ENCODE measurements around the gene PLA2G2E.
A peak's percentile ranks its signal among the peaks of the same experiment; 100 is the strongest.
"Not testable (repeated sequence)": the region's sequence is repeated elsewhere in the genome, so short reads cannot be mapped to it uniquely, and the experiment has no call there.

The PLA2G2E gene

DNA sequence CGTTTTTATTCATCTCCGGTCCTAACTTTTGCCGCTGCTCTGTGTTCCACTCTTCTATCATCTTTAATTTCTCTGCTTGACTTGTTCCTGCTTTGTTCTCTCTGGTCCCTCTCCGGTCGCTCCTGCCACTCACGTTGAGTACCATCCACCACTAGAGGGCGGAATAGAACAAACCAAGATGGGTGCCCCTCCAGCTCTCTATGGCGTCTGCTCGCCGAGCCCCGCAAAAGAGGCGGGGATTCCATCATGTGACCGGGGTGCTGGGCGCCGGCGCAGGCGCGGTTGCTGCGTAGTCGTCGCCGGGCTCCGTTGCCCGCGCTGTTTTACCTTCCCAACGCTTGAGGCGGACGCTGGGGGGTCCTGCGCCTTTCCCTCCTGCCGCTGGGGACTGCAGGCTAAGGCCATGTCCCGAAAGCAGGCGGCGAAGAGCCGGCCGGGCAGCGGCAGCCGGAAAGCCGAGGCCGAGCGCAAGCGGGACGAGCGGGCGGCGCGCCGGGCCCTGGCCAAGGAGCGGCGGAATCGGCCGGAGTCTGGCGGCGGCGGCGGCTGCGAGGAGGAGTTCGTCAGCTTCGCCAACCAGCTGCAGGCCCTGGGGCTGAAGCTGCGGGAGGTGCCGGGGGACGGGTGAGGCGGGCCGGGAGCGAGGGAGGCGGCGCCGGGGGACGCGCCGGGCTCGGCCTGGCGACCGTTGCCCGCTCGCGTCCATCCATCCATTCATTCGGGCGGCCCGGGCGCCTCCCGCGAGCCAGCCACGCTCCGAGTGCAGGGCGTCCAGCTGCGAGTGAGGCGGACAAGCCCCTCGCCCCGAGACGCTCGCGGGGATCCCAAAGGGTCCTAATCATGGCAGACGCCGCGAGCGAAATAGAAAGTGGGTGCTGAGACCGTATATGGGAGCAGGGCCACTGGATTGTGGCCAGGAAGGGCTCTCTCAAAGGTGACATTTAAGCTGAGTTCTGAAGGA lies 41.0 kb downstream of the PLA2G2E start, which contains the start of gene OTUD3:
Gene OTUD3 (plus strand): TSS at position 285 of the 961 bp plus-strand sequence. CDS start 119 bp downstream, at position 404.
- Mint-ChIP-seq H3K4me3 (peak within 1 kb of the TSS; percentile 88), H3K4me1 (ENCODE audit: low read depth) (peaks cover 32% of the 10 kb centered on the region), H3K9me3 (no peaks in the 10 kb centered on the region), H3K36me3 (ENCODE audit: low read depth) (no peaks in the 10 kb centered on the region), H3K27me3 (peaks cover 18% of the 10 kb centered on the region), H3K27ac (peak within 1 kb of the TSS; percentile 61)

DNA sequence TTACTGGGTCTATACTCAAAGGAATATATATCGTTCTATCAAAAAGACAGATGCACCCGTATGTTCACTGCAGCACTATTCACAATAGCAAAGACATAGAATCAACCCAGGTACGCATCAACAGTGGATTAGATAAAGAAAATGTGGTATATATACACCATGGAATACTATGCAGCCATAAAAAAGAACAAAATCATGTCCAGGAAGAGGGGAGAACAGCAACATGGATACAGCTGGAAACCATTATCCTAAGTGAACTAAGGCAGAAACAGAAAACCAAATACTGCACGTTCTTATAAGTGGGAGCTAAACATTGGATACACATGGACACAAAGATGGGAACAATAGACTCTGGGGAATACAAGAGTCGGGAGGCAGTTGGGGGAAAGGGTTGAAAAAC lies 42.6 kb downstream of the PLA2G2E start:
- Mint-ChIP-seq H3K4me1 (ENCODE audit: low read depth) (peaks cover 32% of the 10 kb centered on the region), H3K27me3 (peaks cover 21% of the 10 kb centered on the region)
- not testable (repeated sequence) for H3K9me3 Mint-ChIP-seq; H3K36me3 Mint-ChIP-seq (ENCODE audit: low read depth); H3K4me3 Mint-ChIP-seq; H3K27ac Mint-ChIP-seq

DNA sequence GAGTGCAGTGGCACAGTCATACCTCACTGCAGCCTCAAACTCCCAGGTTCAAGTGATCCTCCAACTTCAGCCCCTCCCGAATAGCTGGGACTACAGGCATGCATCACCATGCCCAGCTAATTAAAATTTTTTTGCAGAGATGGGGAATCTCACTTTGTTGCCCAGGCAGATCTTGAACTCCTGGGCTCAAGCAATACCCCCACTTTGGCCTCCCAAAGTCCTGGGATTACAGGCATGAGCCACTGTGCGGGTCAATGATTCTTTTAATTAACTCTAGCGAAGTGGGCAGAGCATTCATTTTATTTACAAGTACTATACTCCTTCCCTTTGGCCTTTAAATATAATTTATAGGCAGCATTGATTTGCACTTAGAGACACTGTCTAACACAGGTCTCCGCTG lies 43.8 kb downstream of the PLA2G2E start:
- Mint-ChIP-seq H3K9me3 (no peaks in the 10 kb centered on the region), H3K4me1 (ENCODE audit: low read depth) (peaks cover 23% of the 10 kb centered on the region), H3K36me3 (ENCODE audit: low read depth) (no peaks in the 10 kb centered on the region), H3K27me3 (peaks cover 21% of the 10 kb centered on the region), H3K27ac (no peak overlapping the region), H3K4me3 (no peak overlapping the region)

DNA sequence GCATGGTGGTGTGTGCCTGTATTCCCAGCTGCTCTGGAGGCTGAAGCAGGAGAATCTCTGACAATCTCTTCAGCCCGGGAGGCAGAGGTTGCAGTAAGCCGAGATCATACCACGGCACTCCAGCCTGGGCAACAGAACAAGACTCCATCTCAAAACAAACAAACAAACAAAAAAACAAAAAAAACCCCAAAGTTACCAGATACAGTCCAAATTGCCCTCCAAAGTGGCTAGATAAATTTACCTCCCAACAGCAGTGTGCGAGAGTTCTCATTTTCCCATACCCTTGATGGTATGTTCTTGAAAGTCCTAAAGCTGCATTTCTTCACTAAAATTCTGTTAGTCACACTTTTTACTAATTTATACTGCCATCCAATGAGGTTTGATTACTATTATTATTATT lies 44.2 kb downstream of the PLA2G2E start:
- Mint-ChIP-seq H3K9me3 (no peaks in the 10 kb centered on the region), H3K36me3 (ENCODE audit: low read depth) (no peaks in the 10 kb centered on the region), H3K27ac (no peak overlapping the region), H3K4me3 (no peak overlapping the region), H3K4me1 (ENCODE audit: low read depth) (peaks cover 19% of the 10 kb centered on the region), H3K27me3 (peaks cover 21% of the 10 kb centered on the region)

DNA sequence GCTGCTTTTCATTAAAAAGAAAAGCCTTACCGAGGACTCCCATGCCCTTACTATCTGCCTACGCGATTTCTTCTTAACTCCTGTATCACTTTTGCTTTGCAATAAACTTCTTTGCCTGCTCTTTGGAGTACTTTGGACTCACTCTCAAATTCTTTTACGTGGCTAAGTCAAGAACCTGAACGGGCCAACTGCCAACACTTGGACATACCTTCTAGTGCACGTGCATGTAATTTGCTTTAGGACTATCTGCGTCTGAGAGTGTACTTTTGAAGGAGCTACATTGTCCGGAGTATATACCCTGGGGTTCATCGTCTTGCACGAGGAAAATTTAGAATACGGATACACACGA lies 44.8 kb downstream of the PLA2G2E start:
- no peak overlapping the region for H3K4me3 Mint-ChIP-seq
- H3K36me3 Mint-ChIP-seq (ENCODE audit: low read depth), result no peaks in the 10 kb centered on the region
- peaks cover 12% of the 10 kb centered on the region for H3K4me1 Mint-ChIP-seq (ENCODE audit: low read depth)
- peaks cover 21% of the 10 kb centered on the region for H3K27me3 Mint-ChIP-seq
- H3K9me3 Mint-ChIP-seq, result no peaks in the 10 kb centered on the region
- H3K27ac Mint-ChIP-seq, result no peak overlapping the region

DNA sequence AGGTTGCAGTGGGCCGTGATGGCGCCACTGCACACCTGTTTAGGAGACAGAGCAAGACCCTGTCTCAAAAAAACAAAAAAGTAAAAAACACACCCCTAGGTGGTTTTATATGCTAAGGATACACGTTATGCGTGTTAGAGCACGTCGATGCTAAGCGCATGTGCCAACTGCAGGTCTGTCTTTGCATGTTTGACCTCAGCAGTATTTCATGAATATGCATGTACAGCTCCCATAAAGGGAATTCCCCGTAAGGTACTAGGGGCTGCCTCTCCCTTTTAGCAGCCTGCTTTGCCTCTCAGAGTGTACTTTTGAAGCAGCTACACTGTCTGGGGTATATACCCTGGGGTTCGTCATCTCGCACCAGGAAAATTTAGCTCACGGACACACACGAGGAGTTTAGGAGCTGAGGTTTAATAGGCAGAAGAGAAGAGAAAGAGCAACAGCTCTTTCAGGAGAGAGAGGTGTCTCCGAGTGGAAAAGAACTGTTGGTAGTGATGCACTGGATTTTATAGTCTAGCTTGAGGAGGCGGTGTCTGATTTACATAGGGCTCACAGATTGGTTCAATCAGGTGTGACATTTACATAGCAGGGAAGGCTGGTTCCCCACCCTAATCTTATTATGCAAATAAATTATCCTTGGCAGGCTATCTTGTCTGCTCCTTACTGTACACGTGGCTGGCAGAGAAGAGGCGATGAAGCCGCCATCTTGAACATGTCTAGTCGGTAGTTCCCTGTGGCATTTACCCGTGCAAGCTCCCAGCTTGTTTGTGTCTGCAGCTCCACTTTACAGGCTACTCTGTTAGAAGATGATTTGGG lies 45.4 kb downstream of the PLA2G2E start:
- Mint-ChIP-seq H3K27me3 (peaks cover 26% of the 10 kb centered on the region), H3K27ac (no peak overlapping the region), H3K36me3 (ENCODE audit: low read depth) (no peaks in the 10 kb centered on the region)

DNA sequence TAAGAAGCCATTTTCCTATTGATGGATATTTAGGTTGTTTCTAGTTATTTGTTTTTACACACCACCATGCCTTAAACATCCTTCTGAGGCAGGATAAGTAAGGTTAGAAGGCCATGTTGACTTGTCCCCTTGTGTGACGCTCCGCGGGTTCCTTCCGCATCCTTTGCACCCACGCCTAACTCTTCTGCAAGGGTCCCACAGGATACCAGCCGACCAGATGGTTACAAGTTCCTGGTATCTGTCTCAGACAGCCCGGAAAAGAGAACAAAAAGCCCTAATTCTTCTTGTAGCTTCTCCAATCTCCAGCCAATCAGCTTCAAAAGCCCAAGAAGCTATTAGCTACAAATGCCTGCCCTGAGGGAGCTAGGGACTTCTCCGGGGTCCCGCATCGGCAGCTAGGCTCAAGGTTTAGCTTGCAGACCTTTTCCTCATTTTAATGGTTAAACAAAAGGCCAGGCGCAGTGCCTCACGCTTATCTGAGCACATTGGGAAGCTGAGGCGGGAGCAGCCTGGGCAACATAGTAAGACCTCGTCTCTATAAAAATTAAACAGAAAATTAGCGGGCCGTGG lies 46.2 kb downstream of the PLA2G2E start:
- H3K4me1 Mint-ChIP-seq (ENCODE audit: low read depth), result peaks cover 4% of the 10 kb centered on the region
- no peak overlapping the region for H3K4me3 Mint-ChIP-seq

More for the DNA sequence above, 45.4 kb downstream of the PLA2G2E start:
- Mint-ChIP-seq H3K9me3 (no peaks in the 10 kb centered on the region), H3K4me3 (no peak overlapping the region), H3K4me1 (ENCODE audit: low read depth) (peaks cover 7% of the 10 kb centered on the region)

DNA sequence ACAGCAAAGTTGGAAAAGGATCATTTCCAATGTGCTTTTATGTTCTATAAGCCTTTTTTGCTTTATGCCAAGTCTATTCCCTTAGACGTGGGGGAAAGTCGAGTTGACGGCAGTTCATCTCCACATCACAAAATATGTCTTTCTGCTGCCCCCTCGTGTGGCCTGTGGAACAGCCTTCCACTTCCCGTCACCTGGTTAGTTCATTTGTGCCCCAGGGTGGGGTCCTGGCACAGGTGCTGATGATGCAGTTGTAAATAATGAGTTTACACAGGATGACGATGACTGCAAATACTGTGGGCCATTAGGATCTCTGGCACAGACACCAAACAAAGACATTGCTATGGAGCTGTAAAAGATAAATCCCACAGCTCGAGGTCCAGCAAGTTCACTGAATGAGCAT lies 51.2 kb downstream of the PLA2G2E start:
- Mint-ChIP-seq H3K9me3 (no peaks in the 10 kb centered on the region), H3K36me3 (ENCODE audit: low read depth) (no peaks in the 10 kb centered on the region), H3K4me1 (ENCODE audit: low read depth) (no peaks in the 10 kb centered on the region), H3K27me3 (peaks cover 35% of the 10 kb centered on the region), H3K4me3 (no peak overlapping the region), H3K27ac (no peak overlapping the region)

More for the DNA sequence above, 46.2 kb downstream of the PLA2G2E start:
- Mint-ChIP-seq H3K27me3 (peaks cover 32% of the 10 kb centered on the region), H3K9me3 (no peaks in the 10 kb centered on the region), H3K36me3 (ENCODE audit: low read depth) (no peaks in the 10 kb centered on the region), H3K27ac (no peak overlapping the region)

All from stimulated activated naive CD8-positive, alpha-beta T cell treated with anti-CD3 and anti-CD28 coated beads, Interleukin-15, Interleukin-2, amounts not matched to agents 100 ng/mL and 50 ng/mL, for 24 hours (primary cell).